Gastroesophageal sphincter (tissue), 3 donors: ENCODE measurements around the gene FAM50B.

Source experiments
- POLR2A ChIP-seq, 2 donors: fragments of 450-650 bp; IDR thresholded peaks; one replicate each; pipeline ENCODE4 v1.6.1; 2017; ENCODE audit warnings: antibody characterized with exemption in 2 of 2, mild to moderate bottlenecking in 2 of 2, moderate library complexity in 1 of 2
- TF ChIP-seq, protein P1 (sequence below), 4 experiments: fragments of 200-600 bp in 2 of 4; fragments of 450-650 bp in 2 of 4; sonication (generic) in 1 of 4; IDR thresholded peaks; one replicate each; pipeline ENCODE4 v1.5.1; 2017 to 2019; ENCODE audit warnings: antibody characterized with exemption in 4 of 4, mild to moderate bottlenecking in 2 of 4, moderate library complexity in 2 of 4

DNA sequence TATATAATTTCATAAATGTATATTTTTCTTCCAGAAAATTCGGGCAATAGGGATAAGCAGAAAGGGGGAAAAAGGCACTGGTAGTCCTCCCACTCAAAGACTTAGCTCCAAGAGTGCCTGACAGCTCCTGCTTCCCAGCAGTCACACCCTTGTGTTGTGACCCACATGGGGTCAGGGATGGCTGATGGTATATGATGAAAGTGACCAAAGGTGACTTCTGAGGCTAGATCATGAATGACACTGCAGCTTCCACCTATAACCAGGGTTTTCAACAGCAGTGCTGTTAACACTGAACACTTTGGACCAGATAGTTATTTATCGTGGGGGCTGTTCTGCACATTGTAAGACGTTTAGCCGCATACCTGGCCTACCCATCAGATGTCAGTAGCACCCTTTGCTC, 22.3 kb downstream of the FAM50B start:
- no peak for TF ChIP-seq POLR2A (IDR thresholded peaks at IDR 0.05)
- TF ChIP-seq, protein P1, sequence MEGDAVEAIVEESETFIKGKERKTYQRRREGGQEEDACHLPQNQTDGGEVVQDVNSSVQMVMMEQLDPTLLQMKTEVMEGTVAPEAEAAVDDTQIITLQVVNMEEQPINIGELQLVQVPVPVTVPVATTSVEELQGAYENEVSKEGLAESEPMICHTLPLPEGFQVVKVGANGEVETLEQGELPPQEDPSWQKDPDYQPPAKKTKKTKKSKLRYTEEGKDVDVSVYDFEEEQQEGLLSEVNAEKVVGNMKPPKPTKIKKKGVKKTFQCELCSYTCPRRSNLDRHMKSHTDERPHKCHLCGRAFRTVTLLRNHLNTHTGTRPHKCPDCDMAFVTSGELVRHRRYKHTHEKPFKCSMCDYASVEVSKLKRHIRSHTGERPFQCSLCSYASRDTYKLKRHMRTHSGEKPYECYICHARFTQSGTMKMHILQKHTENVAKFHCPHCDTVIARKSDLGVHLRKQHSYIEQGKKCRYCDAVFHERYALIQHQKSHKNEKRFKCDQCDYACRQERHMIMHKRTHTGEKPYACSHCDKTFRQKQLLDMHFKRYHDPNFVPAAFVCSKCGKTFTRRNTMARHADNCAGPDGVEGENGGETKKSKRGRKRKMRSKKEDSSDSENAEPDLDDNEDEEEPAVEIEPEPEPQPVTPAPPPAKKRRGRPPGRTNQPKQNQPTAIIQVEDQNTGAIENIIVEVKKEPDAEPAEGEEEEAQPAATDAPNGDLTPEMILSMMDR (IDR thresholded peaks at IDR 0.05) = no peak
